Right hindlimb (tissue), 1 donor: ENCODE measurements around the gene DNASE1.

Source experiments
- DNase-seq: peaks from one replicate; pipeline ENCODE4 v3.0.0-alpha.2; 2018

DNASE1 gene

GRCh38 chr16:3665508-3665907, 11.0 kb downstream of the DNASE1 start:
- DNase-seq, result no peak

DNA sequence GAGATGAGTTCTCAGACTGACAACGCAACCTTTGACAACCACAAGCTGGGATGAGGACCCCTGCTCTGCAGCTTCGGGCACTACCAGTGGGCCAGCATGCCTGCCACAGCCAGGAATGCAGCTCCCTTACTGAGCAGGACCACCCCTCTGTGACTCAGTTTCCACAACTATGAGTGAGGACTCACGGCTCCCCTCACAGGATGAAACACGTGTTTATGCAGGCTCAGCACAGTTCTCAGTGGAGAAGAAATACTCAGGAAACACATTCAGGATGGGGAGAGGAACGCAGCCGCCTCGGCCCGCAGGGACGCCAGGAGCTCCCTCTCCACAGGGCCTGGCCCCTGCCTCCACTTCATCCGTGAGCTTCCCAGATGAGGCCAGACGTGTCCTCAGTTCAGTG, 14.1 kb downstream of the DNASE1 start:
- no peak for DNase-seq

DNA sequence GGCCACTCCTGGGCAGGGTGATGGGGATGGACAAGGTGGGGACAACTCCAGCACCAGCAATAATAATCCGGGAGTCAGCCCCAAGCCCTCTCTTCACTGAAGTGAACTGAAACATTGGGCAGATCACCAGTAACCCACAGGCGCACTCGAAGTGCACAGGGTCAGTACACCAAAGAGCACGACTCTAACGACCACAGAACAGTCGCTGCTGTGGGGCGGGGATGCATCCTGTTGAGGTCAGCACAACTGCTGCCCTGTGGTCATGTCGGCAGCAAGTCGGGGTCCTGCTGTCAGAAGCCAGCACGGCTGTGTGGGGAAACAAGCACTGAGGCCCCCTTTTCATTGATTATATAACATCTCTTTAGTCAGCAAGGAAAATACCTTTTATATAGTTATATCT, 14.6 kb downstream of the DNASE1 start:
- no peak for DNase-seq

DNA sequence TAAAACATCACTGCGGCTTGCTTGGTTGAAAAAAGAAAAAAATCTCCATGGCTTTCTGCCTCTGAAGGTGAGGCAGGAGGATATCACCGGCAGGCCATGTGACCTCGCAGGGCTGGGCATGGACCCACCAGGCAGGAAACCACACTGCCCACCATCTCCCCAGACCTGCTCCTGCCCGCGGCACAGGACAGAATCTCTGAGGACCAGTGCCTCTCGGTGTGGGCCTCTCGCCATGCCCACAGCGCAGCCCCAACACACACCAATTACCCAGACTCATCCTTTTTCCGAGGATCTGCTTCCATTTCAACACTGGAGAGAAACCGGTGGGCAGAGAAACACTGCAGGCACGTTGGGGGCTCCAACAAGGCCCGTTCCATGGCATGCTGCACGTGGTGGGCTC, 16.2 kb downstream of the DNASE1 start:
- DNase-seq, result no peak

DNA sequence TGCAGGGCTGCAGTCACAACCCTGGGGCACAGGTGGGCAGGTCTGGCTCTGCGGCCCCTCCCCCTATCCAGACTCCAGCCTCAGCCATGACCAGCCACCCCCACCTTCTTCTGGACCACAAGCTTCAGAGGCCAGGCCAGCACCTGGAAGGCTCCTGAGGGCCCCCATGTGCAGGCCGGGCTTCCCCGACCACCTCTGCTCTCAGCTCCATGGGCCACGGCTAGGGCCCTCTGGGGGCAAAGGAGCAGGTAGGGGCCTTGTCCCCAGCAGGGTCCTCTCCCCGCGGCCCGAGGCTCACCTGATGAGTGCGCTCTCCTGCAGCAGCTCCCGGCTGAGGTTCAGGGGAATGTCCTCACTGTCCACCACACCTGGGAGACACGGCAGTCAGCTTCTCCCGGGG, 16.9 kb downstream of the DNASE1 start:
- DNase-seq, result no peak

- DNase-seq, result no peak
These were observed 18.1 kb downstream of the DNASE1 start for GRCh38 chr16:3672571-3673041.

DNA sequence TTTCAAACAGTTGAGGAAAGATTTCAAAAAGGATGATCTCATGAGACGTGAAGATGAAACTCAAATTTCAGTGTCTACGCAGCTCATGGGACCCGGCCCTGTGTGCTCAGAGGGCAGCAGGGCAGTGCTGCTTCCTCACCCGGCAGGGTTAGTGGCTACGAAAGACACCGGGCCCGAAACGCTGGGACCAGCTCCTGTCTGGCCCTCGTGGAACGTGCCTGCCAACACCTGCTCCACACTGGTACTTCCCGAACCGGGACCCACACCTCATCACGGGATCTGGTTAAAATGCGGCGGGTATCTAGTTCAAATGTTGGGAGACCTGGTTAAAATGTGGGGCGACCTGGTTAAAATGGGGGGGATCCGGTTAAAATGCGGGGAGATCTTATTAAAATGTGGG, 18.7 kb downstream of the DNASE1 start:
- no peak for DNase-seq

- DNase-seq, result no peak
These were observed 19.3 kb downstream of the DNASE1 start for GRCh38 chr16:3673676-3674377.

DNA sequence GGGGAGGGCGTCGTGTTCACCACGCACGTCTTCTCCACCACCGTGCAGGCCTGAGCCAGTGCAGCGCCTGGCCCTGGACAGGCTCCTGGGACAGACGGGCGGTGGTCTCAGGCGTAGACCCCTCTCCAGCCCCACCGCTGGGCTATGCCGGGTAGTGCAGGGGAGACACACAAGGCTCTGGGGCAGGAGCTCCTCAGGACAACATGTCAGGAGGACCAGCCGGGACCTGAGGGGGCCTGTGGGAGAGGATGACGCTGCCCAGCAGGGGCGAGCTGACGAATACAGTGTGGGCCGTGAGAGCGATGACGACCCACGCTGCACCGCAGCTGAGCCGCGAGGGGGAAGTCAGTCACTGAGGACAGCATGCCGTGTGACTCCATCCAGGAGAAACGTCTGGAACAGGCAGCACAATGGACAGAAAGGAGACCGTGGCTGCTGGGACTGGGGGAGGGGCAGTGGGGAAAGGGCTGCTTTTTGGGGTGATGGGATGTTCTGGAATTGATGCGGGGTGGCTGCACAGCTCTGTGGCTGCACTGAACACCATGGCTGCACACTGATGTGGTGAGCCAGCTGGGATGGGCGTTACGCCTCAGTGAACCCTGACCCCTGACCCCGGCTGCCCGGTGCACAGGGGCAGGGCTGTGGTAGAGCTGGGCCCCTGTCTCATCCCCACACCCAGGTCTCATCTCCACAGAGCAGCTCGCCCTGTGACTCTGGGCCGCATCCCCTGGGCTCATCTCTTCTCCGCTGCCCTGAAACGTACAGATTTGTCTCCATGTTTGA, 20.2 kb downstream of the DNASE1 start:
- no peak for DNase-seq

- DNase-seq, result no peak
These were observed 21.2 kb downstream of the DNASE1 start for GRCh38 chr16:3675601-3676130.

DNA sequence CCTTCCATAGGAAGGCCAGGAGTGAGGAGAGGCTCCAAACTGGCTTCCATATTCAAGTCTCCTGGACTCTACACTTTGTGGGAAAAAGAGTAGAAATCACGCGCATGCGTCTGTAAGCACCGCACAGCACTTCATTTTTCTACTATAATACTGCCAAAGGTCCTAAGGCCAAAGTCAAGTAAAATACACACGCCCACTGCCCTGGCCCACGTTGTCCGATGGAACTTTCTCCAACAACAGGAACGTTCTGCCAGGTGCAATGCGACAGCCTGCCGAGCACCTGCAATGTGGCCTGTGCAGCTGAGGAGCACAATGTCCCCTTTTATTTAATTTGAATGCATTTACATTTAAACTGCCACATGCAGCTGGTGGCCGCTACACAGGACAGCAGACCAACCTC, 23.5 kb downstream of the DNASE1 start:
- no peak for DNase-seq

- peak; percentile 61 for DNase-seq
These were observed 26.7 kb downstream of the DNASE1 start for GRCh38 chr16:3681206-3681605.

DNA sequence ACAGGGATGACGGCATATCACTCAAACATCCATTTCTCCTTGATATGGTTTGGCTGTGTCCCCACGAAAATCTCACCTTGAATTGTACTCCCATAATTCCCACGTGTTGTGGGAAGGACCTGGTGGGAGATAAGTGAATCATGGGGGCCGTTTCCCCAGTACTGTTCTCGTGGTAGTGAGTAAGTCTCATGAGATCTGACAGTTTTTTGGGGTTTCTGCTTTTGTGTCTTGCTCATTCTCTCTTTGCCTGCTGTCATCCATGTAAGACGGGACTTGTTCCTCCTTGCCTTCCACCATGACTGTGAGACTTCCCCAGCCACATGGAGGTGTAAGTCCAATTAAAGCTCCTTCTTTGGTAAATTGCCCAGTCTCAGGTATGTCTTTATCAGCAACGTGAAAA, 32.5 kb downstream of the DNASE1 start:
- DNase-seq, result no peak

DNA sequence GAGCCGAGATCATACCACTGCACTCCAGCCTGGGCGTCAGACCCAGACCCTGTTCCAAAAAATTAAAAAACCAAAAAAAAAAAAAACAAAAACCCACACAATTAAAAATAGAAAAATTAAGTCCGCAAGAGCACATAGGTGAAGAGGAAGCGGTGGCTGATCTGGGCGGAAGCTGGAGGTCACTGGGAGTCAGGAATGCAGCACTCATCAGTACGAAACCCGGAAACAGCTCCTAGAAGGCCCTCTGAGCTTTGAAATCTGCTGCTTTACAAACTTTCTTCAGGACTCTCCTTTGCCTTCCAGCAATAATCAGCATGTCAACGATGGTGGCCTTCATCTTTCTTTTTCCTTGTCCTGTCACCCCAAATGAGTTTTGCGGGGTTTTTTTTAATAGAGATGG, 33.3 kb downstream of the DNASE1 start:
- no peak for DNase-seq

DNA sequence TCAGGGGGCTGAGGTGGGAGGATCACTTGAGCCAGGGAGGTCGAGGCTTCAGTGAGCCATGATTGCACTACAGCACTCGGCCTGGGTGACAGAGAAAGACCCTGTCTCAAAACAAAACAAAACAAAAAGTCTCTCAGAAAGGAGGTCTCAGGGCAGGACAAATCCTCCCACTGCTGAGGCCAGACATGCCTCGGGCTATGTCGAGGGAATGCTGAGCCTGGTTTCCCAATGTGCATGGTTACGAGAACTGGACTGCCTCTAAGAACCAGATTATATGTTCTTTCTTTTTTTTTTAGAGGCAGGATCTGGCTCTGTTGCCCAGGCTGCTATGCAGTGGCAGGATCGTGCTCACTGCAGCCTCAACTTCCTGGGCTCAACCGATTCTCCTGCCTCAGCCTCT, 35.2 kb downstream of the DNASE1 start:
- no peak for DNase-seq

DNA sequence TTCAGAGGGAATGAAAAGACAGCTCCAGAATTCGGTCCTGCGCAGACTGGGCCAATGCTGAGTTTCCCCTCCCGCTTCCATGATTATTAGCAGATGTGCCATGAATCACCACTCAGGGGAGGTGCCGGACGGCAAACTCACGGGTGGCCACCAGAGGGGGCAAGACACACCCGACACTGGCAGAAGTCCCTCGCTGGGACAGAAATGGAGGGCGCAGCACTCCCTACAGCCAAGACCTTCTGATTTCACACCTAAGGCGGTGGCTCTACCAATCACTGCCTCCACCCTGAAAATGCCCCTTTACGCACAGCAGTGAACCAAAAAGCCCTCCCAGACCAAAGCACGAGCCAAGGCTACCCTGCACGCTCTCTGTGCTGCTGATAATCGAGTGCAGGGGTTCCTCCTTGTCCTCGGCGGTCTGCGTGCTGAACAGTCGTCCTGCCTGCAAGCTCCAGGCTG, 36.0 kb downstream of the DNASE1 start:
- peak; percentile 97 for DNase-seq

GRCh38 chr16:3690980-3691720, 36.7 kb downstream of the DNASE1 start:
- peak; percentile 53 for DNase-seq

DNA sequence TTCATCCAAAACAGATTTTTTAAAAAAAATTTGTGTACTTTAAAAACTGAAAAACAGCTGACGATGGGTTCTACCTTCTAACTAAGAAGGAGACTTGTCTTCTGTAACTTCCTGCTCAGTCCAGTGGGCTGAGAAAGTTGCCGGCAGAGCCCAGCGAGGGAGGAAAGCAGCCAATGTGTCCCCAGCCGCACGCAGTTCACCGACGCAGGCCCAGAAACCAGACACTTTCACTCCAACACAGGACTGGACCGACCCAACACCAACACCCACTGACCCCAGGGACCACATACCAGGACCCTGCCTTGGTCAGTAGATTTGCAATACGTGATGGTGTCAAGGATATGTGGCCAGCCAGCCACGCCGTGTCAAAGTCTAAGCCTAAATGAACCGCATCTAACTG, 37.3 kb downstream of the DNASE1 start:
- DNase-seq, result no peak

- no peak for DNase-seq
These were observed 39.6 kb downstream of the DNASE1 start for GRCh38 chr16:3694051-3694450.

GRCh38 chr16:3695610-3696369, 41.3 kb downstream of the DNASE1 start:
- DNase-seq, result no peak

DNA sequence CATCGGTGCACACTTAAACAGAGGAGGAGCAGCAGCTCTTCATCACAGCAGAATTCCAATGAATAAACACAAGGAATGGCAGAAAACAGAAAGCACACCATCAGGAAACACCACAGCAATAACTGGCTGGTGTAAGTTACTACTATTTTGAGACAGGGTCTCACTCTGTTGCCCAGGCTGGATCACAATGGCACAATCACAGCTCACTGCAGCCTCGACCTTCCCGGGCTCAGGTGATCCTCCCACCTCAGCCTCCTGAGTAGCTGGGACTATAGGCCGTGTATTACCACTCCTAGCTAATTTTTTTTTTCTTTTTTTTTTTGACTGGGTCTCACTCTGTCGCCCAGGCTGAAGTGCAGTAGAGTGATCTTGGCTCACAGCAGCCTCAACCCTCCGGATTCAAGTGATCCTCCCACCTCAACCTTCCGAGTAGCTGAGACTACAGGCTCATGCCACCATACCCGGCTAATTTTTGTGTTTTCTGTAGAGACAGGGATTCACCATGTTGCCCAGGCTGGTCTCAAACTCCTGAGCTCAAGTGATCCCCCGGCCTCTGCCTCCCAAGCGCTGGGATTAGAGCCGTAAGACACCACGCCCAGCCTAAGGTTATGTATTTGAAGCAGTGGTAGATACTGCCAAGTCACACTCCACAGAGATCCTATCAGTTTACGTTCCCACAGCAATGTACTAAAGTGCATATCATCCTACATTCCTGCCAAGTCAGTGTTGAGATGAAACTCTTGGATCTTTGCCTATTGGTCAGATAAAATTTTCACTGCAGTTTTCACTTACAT, 42.1 kb downstream of the DNASE1 start:
- no peak for DNase-seq

DNA sequence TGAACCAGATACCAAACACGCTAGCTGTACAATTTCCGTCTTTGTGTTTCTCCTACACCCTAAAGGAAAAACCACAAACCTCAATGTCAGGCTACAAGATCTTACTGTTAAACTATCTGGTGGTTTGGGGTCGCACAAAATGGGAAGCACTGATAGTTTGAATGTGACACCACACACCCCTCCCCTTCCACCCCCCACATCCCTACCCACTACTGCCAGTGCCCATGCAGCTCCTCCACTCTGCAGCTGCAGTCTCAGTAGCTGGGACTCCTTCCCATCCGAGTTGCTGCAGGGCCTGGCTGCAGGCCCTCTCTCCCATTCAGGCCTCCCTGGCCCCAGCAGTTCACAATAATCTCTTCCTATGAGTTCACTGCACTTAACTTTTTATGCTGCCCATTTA, 44.5 kb downstream of the DNASE1 start:
- DNase-seq, result peak; percentile 70
